Subcutaneous abdominal adipose tissue (tissue), 5 donors: ENCODE measurements around the gene MRPL58.
A peak's percentile ranks its signal among the peaks of the same experiment; 100 is the strongest.
"Not testable (repeated sequence)": the region's sequence is repeated elsewhere in the genome, so short reads cannot be mapped to it uniquely, and the experiment has no call there.

Experiments
- H3K27ac ChIP-seq: one replicate; pipeline ENCODE4 v1.7.0; 2013; ENCODE audit warnings: low read depth, mild to moderate bottlenecking, inconsistent platforms, low read length, moderate library complexity
- H3K27me3 ChIP-seq, 5 donors: one replicate each; pipeline ENCODE4 v1.7.0; 2013; ENCODE audit warnings: low read length in 5 of 5, inconsistent platforms in 1 of 5; ENCODE audit not compliant: control insufficient read depth in 5 of 5, insufficient read depth in 4 of 5
- H3K36me3 ChIP-seq, 5 donors: one replicate each; pipeline ENCODE4 v1.7.0; 2013; ENCODE audit warnings: low read length in 5 of 5; ENCODE audit not compliant: control insufficient read depth in 5 of 5, insufficient read depth in 5 of 5
- H3K4me1 ChIP-seq, 5 donors: one replicate each; pipeline ENCODE4 v1.7.0; 2013; ENCODE audit warnings: low read length in 5 of 5, mild to moderate bottlenecking in 3 of 5, moderate library complexity in 1 of 5; ENCODE audit not compliant: control insufficient read depth in 5 of 5, insufficient read depth in 5 of 5
- H3K4me3 ChIP-seq, 5 donors: one replicate each; pipeline ENCODE4 v1.7.0; 2013; ENCODE audit warnings: low read length in 5 of 5, low read depth in 1 of 5
- H3K9ac ChIP-seq, 5 donors: one replicate each; pipeline ENCODE4 v1.7.0; 2013; ENCODE audit warnings: low read length in 5 of 5, mild to moderate bottlenecking in 4 of 5, moderate library complexity in 3 of 5
- H3K9me3 ChIP-seq, 5 donors: one replicate each; pipeline ENCODE4 v1.7.0; 2013; ENCODE audit warnings: low read length in 5 of 5; ENCODE audit not compliant: control insufficient read depth in 5 of 5
- donor health status: healthy.
- donor health status: healthy.
- donor health status: healthy.
- donor health status: healthy.
- donor health status: healthy.

The MRPL58 gene

DNA sequence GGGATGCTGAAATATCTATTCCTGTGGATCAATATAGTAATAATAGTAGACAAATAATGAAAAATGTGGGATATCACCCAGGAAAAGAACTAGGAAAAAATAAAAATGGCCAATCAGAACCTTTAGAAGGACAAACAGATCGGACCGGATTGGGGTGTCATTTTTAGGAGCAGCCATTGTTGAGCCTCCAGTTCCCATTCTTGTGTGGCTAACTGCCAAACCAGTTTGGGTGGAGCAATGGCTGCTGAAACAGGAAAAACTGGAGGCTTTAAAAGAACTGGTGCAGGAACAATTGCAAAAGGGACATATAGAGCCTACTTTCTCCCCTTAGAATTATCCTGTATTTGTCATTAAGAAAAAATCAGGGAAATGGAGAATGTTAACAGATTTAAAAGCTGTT is 14.2 kb downstream of the MRPL58 start:
- H3K27ac ChIP-seq, H3K4me1 ChIP-seq, H3K4me3 ChIP-seq, H3K9ac ChIP-seq, H3K9me3 ChIP-seq, H3K27me3 ChIP-seq: not testable (repeated sequence)
- H3K36me3 ChIP-seq, result peaks cover 0 to 12% (median 11%) of the 10 kb centered on the region in 5 donors

DNA sequence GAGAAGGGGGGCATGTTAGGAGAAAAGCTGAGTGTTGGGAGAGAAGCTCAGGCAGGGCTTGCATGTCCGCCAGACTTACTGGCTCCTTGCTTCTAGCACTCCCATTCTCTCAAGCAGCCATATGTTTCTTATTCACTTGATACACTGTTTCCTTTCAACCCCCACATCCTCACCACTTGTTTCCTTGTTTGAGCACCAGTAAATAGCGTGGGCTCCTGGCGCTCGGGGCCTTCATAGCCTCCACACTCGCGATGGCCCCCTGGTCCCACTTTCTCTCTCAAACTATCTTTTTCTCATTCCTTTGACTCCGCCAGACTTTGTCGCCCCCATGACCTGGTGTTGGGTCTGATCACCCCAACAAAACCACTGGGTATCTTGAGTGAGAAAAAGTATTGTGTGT is 17.7 kb downstream of the MRPL58 start:
- H3K36me3 ChIP-seq, result no peaks in the 10 kb centered on the region
- H3K27me3 ChIP-seq, result no peaks in the 10 kb centered on the region
- no peak overlapping the region for H3K9ac ChIP-seq
- H3K27ac ChIP-seq, result no peak overlapping the region
- H3K4me3 ChIP-seq, result no peak overlapping the region
- H3K9me3 ChIP-seq, result peaks cover 0 to 7% (median 0%) of the 10 kb centered on the region in 5 donors
- peaks cover 4 to 33% (median 31%) of the 10 kb centered on the region in 5 donors for H3K4me1 ChIP-seq

DNA sequence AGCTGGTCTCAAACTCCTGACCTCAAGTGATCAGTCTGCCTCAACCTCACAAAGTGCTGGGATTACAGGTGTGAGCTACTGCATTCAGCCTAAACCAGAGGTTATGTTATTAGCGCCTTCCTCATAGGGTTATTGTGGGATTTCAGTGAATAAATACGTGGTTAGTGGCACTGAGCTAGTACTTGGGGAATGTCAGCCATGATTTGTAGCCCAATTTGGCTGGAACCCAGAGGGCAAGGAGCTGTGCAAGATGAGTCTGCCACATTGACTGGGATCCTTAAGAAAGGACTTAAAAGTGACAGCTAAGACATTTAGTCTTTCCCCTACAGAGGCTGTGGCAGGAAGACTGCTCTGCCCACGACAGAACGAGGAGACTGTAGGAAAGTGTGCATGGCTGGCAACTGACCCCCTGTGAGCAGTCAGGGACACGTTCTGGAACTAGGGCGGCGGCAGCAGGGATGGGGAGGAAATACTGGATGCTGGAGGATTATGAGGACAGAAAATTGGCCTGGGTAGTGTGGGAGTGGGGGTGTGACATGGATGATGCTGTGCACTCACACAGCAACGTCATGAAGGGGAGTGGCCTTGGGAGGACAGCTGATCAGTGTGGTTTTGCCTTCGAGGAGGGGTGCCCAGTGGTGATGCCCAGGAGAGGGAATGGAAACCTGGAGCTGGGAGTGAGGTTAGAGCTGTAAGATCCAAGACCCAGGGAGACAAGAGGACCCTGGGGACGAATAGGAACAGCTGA is 19.7 kb downstream of the MRPL58 start:
- H3K36me3 ChIP-seq, result no peaks in the 10 kb centered on the region
- peak overlapping the region; percentile 40 for H3K27ac ChIP-seq
- H3K4me1 ChIP-seq, result peaks cover 7 to 53% (median 49%) of the 10 kb centered on the region in 5 donors
- peak overlapping the region; percentile 51 to 88 (median 82) for H3K4me3 ChIP-seq
- no peaks in the 10 kb centered on the region for H3K27me3 ChIP-seq
- H3K9me3 ChIP-seq, result peaks cover 0 to 7% (median 0%) of the 10 kb centered on the region in 5 donors
- peak overlapping the region in 1 of 5 donors; percentile 37 for H3K9ac ChIP-seq

DNA sequence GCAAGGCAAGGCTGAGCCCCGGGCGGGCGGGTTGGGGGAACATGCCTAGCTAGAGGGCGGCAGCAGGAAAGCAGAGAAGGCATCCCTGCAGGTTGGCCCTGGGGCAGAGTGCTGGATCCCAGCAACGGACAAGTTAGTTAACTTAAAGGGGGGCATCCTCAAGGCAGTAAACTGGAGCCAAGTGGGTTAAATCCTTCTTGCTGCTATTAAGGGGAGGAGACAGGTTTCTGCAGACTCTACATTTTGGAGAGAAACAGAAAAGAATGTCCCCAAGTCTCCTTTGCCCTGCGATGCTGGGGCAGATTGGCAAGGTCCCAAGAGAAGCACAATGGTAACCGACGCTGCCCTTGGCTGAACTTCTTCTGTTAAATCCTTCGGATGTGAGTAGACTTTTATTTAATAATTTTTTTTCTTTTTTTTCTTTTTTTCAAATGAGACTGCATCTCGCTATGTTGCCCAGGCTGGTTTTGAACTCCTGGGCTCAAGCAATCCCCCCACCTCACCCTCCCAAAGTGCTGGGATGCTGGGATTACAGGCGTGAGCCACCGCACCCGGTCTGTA is 20.3 kb downstream of the MRPL58 start:
- Histone ChIP-seq H3K9me3 (peaks cover 0 to 7% (median 0%) of the 10 kb centered on the region in 5 donors), H3K4me1 (peaks cover 7 to 53% (median 49%) of the 10 kb centered on the region in 5 donors), H3K27ac (no peak overlapping the region), H3K36me3 (no peaks in the 10 kb centered on the region), H3K4me3 (peak overlapping the region; percentile 51 to 88 (median 82)), H3K9ac (peak overlapping the region in 2 of 5 donors; percentile 11 to 64), H3K27me3 (no peaks in the 10 kb centered on the region)

DNA sequence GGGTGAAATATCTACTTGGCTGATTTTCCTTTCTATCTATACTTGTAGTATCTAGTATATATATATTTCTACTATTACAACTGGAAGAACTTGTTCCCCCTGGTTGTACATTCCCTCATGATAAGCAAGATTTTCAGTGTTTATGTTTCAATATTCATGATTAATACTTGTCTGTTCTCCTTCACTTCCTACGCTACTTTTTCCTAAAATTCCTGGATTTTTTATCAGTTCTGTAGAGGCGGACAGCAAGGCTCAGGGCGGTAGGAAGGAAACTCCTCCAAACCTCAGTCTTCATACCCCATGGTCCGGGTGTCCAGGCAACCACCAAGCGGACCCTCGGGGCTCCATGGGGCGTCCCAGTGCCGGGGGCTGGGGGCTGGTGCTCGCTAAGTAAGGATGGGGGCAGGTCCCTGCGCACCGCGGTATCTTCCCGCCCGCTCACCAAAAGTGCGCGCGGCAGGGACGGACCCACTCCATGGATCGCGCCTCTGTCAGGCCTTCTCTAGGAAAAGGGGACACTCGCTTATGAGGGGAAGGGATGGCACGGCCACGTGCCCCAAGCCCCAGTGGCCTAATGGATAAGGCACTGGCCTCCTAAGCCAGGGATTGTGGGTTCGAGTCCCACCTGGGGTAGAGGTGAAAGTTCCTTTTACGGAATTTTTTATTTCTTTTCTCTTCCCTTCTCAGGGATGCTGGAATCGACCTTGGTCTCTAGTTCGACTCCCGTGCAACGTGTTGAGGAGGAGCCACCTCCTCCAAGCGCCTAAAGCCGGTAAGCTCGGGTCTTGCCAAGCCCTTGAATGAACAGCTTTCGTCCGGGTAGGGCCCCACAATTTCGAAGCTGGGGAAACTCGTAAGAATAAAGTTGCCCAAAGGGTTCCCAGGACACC is 21.1 kb downstream of the MRPL58 start:
- H3K4me1 ChIP-seq, result peaks cover 7 to 53% (median 49%) of the 10 kb centered on the region in 5 donors
- no peaks in the 10 kb centered on the region for H3K27me3 ChIP-seq
- peak overlapping the region; percentile 93 for H3K27ac ChIP-seq
- peaks cover 0 to 7% (median 0%) of the 10 kb centered on the region in 5 donors for H3K9me3 ChIP-seq
- peak overlapping the region in 4 of 5 donors; percentile 38 to 82 (median 80) for H3K9ac ChIP-seq
- peak overlapping the region; percentile 72 to 88 (median 82) for H3K4me3 ChIP-seq
- H3K36me3 ChIP-seq, result peaks cover 2 to 5% (median 3%) of the 10 kb centered on the region in 5 donors

DNA sequence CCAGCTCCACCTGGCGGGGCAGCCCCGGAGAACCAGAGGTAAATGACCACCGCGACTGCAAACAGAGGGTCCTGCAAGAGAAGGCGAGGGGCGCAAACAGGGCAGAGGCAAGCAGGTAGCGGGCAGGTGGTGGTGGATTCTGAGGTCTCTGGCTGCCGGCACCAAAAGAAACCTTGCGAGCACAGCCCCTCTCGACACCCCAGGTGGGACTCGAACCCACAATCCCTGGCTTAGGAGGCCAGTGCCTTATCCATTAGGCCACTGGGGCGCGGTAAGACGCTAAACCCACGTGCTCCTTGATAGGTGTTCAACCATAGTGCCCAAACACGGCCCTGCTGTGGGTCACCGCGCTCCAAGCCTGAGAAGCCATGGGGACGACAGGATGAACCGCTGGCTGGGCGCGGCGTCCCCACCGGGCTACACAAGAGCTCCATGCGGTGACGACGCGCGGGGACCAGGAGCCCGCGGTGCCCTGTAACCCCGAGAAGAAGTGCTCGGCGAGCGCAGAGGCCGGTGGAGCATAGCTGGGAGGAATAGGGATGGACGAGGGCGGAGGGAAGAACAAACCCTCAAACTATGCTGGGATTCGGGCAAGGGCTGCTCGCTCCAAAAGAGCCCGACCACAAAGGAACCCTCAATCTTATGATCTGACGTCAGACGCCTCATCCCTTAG is 21.9 kb downstream of the MRPL58 start:
- Histone ChIP-seq H3K4me1 (peaks cover 7 to 53% (median 49%) of the 10 kb centered on the region in 5 donors), H3K4me3 (peak overlapping the region; percentile 72 to 88 (median 82)), H3K9me3 (peaks cover 0 to 7% (median 0%) of the 10 kb centered on the region in 5 donors), H3K27me3 (no peaks in the 10 kb centered on the region), H3K9ac (peak overlapping the region; percentile 19 to 83 (median 81)), H3K27ac (peak overlapping the region; percentile 93), H3K36me3 (peaks cover 7 to 12% (median 11%) of the 10 kb centered on the region in 5 donors)

DNA sequence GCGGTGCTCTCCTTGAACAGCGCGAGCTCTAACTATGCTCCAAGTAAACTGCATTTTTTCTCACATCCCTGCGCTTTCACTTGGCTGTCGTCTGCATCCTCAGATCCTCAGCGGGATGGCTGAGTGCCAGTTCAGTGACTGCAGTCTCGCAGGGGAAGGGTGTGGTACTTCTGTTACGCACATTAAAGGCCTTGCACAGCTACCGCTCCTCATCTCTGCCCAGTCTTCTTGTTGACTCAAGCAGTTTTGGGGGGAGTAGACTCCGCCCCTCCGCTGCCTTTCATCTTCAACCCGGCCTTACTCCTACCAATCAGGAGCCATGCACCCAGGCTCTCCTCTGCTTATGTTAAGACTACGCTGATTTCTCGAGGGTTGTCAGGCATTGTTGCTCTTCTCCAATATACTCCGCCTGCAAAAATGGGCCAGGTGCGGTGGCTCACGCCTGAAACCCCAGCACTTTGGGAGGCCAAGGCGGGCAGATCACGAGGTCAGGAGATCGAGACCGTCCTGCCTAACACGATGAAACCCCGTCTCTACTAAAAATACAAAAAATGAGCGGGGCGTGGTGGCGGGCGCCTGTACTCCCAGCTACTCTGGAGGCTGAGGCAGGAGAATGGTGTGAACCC is 24.3 kb downstream of the MRPL58 start:
- H3K9me3 ChIP-seq, result no peaks in the 10 kb centered on the region
- peak overlapping the region in 2 of 5 donors; percentile 41 to 49 for H3K9ac ChIP-seq
- peak overlapping the region; percentile 93 for H3K27ac ChIP-seq
- peak overlapping the region; percentile 34 to 54 (median 40) for H3K4me3 ChIP-seq
- H3K27me3 ChIP-seq, result no peaks in the 10 kb centered on the region
- peaks cover 17 to 36% (median 35%) of the 10 kb centered on the region in 5 donors for H3K36me3 ChIP-seq
- H3K4me1 ChIP-seq, result peaks cover 7 to 53% (median 49%) of the 10 kb centered on the region in 5 donors

DNA sequence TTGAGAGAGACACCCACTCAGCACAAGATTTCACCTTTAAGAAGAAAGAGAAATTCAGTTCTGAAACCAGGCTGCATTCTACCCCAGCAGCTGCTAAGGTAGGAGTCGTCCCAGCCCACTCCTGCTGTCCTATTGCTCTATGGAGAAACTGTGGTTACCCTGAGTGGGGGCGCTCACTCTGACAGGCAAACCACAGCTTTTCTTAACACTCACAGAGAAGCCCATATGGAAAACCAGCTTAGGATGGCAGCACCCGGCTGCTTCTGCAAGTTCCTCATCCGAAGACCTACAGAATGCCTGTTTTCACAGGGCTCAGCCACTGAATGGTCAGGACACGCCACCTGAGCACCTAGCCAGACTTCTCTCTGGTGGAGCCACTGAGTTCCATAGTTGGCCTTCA is 26.8 kb downstream of the MRPL58 start:
- Histone ChIP-seq H3K27ac (no peak overlapping the region), H3K4me3 (no peak overlapping the region), H3K27me3 (no peaks in the 10 kb centered on the region), H3K9ac (no peak overlapping the region), H3K4me1 (peaks cover 4 to 28% (median 26%) of the 10 kb centered on the region in 5 donors), H3K9me3 (no peaks in the 10 kb centered on the region), H3K36me3 (peaks cover 17 to 41% (median 41%) of the 10 kb centered on the region in 5 donors)

DNA sequence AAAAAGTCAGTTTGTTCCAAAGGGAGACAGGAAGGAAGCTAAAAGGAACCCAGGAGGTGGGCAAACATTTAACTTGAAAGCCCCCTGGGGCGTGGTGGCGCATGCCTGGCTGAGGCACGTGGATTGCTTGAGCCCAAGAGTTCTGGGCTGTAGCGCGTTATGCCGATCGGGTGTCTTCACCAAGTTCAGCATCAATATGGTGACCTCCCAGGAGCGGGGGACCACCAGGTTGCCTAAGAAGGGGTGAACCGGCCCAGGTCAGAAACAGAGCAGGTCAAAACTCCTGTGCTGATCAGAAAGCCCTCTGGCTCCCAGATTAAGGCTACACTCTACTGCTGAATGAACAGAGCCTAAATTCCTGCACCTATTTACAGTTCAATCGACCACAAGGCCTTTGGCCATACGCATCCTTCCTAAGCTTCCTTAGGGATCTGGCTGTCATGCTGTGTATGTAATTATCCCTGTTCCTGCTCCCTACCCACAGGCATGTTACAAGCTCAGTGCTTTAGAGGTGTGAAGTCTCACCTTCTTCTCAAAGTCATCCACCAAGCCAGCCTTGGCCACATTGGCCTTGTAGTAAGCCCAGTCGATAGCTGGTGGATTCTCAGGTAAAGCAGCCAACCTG is 29.3 kb downstream of the MRPL58 start:
- peaks cover 17 to 41% (median 41%) of the 10 kb centered on the region in 5 donors for H3K36me3 ChIP-seq

More for the DNA sequence above, 29.3 kb downstream of the MRPL58 start:
- H3K27ac ChIP-seq, result no peak overlapping the region
- no peak overlapping the region for H3K4me3 ChIP-seq
- H3K9me3 ChIP-seq, result no peaks in the 10 kb centered on the region
- H3K9ac ChIP-seq, result no peak overlapping the region
- H3K4me1 ChIP-seq, result peaks cover 0 to 13% (median 8%) of the 10 kb centered on the region in 5 donors
- no peaks in the 10 kb centered on the region for H3K27me3 ChIP-seq
